Measurements from ENCODE around the gene DUOX2. TPM values are rescaled to one million over a fixed set of nuclear protein-coding genes. Genes with fewer than 3 reads are reported as not detected.

The DUOX2 gene
- total RNA-seq, 4 donors from 2014 or later, result 0.68 to 23.8 (median 1.9) TPM

- no peaks in the 10 kb centered on the region for H3K9me3 ChIP-seq
- H3K4me3 ChIP-seq, result no peak overlapping the region
- H3K27me3 ChIP-seq, result no peaks in the 10 kb centered on the region
- TF ChIP-seq POLR2AphosphoS5 (IDR thresholded peaks at IDR 0.05) (no peak), EP300 (IDR thresholded peaks at IDR 0.05; ENCODE audit: low read depth) (no peak), POLR2A (IDR thresholded peaks at IDR 0.05) (no peak)
- TF ChIP-seq, protein P1, sequence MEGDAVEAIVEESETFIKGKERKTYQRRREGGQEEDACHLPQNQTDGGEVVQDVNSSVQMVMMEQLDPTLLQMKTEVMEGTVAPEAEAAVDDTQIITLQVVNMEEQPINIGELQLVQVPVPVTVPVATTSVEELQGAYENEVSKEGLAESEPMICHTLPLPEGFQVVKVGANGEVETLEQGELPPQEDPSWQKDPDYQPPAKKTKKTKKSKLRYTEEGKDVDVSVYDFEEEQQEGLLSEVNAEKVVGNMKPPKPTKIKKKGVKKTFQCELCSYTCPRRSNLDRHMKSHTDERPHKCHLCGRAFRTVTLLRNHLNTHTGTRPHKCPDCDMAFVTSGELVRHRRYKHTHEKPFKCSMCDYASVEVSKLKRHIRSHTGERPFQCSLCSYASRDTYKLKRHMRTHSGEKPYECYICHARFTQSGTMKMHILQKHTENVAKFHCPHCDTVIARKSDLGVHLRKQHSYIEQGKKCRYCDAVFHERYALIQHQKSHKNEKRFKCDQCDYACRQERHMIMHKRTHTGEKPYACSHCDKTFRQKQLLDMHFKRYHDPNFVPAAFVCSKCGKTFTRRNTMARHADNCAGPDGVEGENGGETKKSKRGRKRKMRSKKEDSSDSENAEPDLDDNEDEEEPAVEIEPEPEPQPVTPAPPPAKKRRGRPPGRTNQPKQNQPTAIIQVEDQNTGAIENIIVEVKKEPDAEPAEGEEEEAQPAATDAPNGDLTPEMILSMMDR (IDR thresholded peaks at IDR 0.05), result no peak
- intact Hi-C loops (cut with DNase I; ENCODE audit: low total_unique reads) (no loop called here), in situ Hi-C loops (cut with MboI; ENCODE audit: low pct_ligation_motif_present in 1 of 4, low pct_unique_long_range_greater_than_20kb in 1 of 4, low sequenced_read_pairs in 3 of 4) (no loop called here)
- DNase-seq, result no peak
- no peak overlapping the region for H3K27ac ChIP-seq
- H3K36me3 ChIP-seq, result no peaks in the 10 kb centered on the region
- WGBS, 2 donors (ENCODE audit: low coverage in 1 of 2), result 89 to 96% methylated on average over 4 to 12 of the region's 12 CpGs
- no peaks in the 10 kb centered on the region for H3K4me1 ChIP-seq
Measured at GRCh38 chr15:45148076-45149059, 34.4 kb upstream of the DUOX2 start.

DNA sequence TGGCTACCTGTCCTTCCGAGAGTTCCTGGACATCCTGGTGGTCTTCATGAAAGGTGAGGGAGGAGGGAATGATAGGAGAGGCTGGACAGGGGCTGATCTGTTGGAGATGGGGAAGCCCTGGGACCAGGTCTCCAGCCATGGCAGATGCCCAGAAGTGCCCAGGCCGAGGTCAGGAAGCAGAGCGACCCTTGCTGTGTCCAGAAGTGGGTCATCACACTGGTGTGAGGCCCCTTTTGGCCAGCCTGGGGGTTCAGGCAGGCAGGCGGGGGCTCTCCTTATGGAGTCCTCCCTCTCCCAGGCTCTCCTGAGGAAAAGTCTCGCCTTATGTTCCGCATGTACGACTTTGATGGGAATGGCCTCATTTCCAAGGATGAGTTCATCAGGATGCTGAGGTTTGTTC, 33.6 kb upstream of the DUOX2 start:
- no peaks in the 10 kb centered on the region for H3K27me3 ChIP-seq
- intact Hi-C loops (cut with DNase I; ENCODE audit: low total_unique reads), result no loop called here
- in situ Hi-C loops (cut with MboI; ENCODE audit: low pct_ligation_motif_present in 1 of 4, low pct_unique_long_range_greater_than_20kb in 1 of 4, low sequenced_read_pairs in 3 of 4), result no loop called here
- DNase-seq, result no peak
- no peaks in the 10 kb centered on the region for H3K9me3 ChIP-seq
- H3K4me1 ChIP-seq, result no peaks in the 10 kb centered on the region
- H3K27ac ChIP-seq, result no peak overlapping the region
- WGBS, 2 donors (ENCODE audit: low coverage in 1 of 2), result 93 to 100% methylated on average over 2 to 7 of the region's 7 CpGs
- no peak overlapping the region for H3K4me3 ChIP-seq
- H3K36me3 ChIP-seq, result no peaks in the 10 kb centered on the region
- TF ChIP-seq, protein P1 (IDR thresholded peaks at IDR 0.05), result no peak

DNA sequence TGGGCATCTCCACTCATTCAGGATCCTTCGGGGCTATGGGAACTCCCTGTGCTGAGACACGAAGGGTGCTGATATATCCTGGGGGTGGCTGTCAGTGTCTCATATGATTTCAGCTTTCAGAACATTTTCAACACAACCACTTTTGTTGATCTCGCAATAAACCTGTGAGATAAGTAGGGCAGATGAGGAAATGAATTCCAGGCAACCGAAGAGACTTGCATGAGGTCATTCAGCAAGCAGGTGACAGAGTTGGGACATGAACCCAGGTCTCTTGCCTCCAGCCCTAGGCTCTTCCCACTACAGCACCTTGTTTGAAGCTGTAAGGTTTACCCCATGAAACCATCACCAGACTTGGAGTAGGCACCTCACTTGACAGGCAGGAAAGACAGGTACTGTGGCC, 32.4 kb upstream of the DUOX2 start:
- no peak for DNase-seq
- TF ChIP-seq EP300 (IDR thresholded peaks at IDR 0.05; ENCODE audit: low read depth), result no peak
- TF ChIP-seq POLR2AphosphoS5 (IDR thresholded peaks at IDR 0.05), result peak in 1 of 3 donors; percentile 15
- no peak for TF ChIP-seq POLR2A (IDR thresholded peaks at IDR 0.05)
- TF ChIP-seq, protein P1 (IDR thresholded peaks at IDR 0.05), result no peak
- WGBS, 2 donors (ENCODE audit: low coverage in 1 of 2), result 66% methylated on average over 4 of the region's 4 CpGs; no CpG with 5 or more reads in 1 of the 2 donors
- intact Hi-C loops (cut with DNase I; ENCODE audit: low total_unique reads), result loop anchor here (1.0 kb wide), 1 partner anchor 10 kb away; no protein-coding TSS in a partner anchor
- Histone ChIP-seq H3K4me1 (no peaks in the 10 kb centered on the region), H3K9me3 (no peaks in the 10 kb centered on the region), H3K4me3 (no peak overlapping the region), H3K27ac (no peak overlapping the region), H3K27me3 (no peaks in the 10 kb centered on the region), H3K36me3 (no peaks in the 10 kb centered on the region)
- in situ Hi-C loops (cut with MboI; ENCODE audit: low pct_ligation_motif_present in 1 of 4, low pct_unique_long_range_greater_than_20kb in 1 of 4, low sequenced_read_pairs in 3 of 4), result no loop called here

GRCh38 chr15:45144775-45145174, 30.8 kb upstream of the DUOX2 start:
- in situ Hi-C loops (cut with MboI; ENCODE audit: low pct_ligation_motif_present in 1 of 4, low pct_unique_long_range_greater_than_20kb in 1 of 4, low sequenced_read_pairs in 3 of 4), result no loop called here
- WGBS, 2 donors (ENCODE audit: low coverage in 1 of 2), result 86% methylated on average over 9 of the region's 9 CpGs; no CpG with 5 or more reads in 1 of the 2 donors
- Histone ChIP-seq H3K9me3 (no peaks in the 10 kb centered on the region), H3K27ac (no peak overlapping the region), H3K4me3 (no peak overlapping the region), H3K27me3 (no peaks in the 10 kb centered on the region), H3K4me1 (no peaks in the 10 kb centered on the region), H3K36me3 (no peaks in the 10 kb centered on the region)
- DNase-seq, result no peak
- intact Hi-C loops (cut with DNase I; ENCODE audit: low total_unique reads), result no loop called here
- TF ChIP-seq, protein P1 (IDR thresholded peaks at IDR 0.05), result no peak
- no peak for TF ChIP-seq POLR2A (IDR thresholded peaks at IDR 0.05)
- no peak for TF ChIP-seq POLR2AphosphoS5 (IDR thresholded peaks at IDR 0.05)

All from transverse colon (tissue), 4 donors.